ENCODE results near the gene COPA. TPM values are rescaled to one million over a fixed set of nuclear protein-coding genes. Genes with fewer than 3 reads are reported as not detected.

COPA gene
- total and polyA plus RNA-seq, 12 donors, result 48.2 to 122 (median 109) TPM

- ATAC-seq (no peak), DNase-seq (no peak)
- Histone ChIP-seq H3K36me3 (peaks cover 0 to 10% (median 0%) of the 10 kb centered on the region in 9 donors), H3K4me3 (no peak overlapping the region), H3K9me3 (no peaks in the 10 kb centered on the region), H3K27me3 (peaks cover 0 to 14% (median 3%) of the 10 kb centered on the region in 7 donors), H3K4me1 (no peaks in the 10 kb centered on the region), H3K27ac (no peak overlapping the region)
- intact Hi-C loops (cut with DNase I), result no loop called here
- no peak for TF ChIP-seq CTCF (IDR thresholded peaks at IDR 0.05)
- WGBS, 2 donors, result 100% methylated on average over 1 of the region's 1 CpG
Observed at GRCh38 chr1:160365325-160365724, 22.3 kb upstream of the COPA start.

- peaks cover 0 to 21% (median 0%) of the 10 kb centered on the region in 9 donors for H3K36me3 ChIP-seq
- no peak for DNase-seq
- H3K27me3 ChIP-seq, result peaks cover 0 to 7% (median under 1%) of the 10 kb centered on the region in 7 donors
- TF ChIP-seq CTCF (IDR thresholded peaks at IDR 0.05), result no peak
- WGBS, 2 donors, result 67 to 71% methylated on average over 12 of the region's 12 CpGs
- H3K9me3 ChIP-seq, result no peaks in the 10 kb centered on the region
- intact Hi-C loops (cut with DNase I), result no loop called here
- no peak for ATAC-seq
- no peaks in the 10 kb centered on the region for H3K4me1 ChIP-seq
- no peak overlapping the region for H3K4me3 ChIP-seq
- no peak overlapping the region for H3K27ac ChIP-seq
Observed at GRCh38 chr1:160363951-160364735, 21.1 kb upstream of the COPA start.

GRCh38 chr1:160363010-160363409 lies 20.0 kb upstream of the COPA start:
- peaks cover 0 to 4% (median 0%) of the 10 kb centered on the region in 7 donors for H3K27me3 ChIP-seq
- H3K36me3 ChIP-seq, result peaks cover 0 to 33% (median 9%) of the 10 kb centered on the region in 9 donors
- ATAC-seq, result no peak
- H3K9me3 ChIP-seq, result no peaks in the 10 kb centered on the region
- no peak for TF ChIP-seq CTCF (IDR thresholded peaks at IDR 0.05)
- intact Hi-C loops (cut with DNase I), result no loop called here
- no peak overlapping the region for H3K27ac ChIP-seq
- no peaks in the 10 kb centered on the region for H3K4me1 ChIP-seq
- no peak for DNase-seq
- WGBS, 2 donors, result 44 to 51% methylated on average over 5 of the region's 5 CpGs
- H3K4me3 ChIP-seq, result no peak overlapping the region

- DNase-seq (no peak), ATAC-seq (no peak)
- TF ChIP-seq CTCF (IDR thresholded peaks at IDR 0.05), result no peak
- intact Hi-C loops (cut with DNase I), result no loop called here
- 63 to 74% methylated on average over 9 of the region's 9 CpGs for WGBS, 2 donors
- Histone ChIP-seq H3K4me1 (no peaks in the 10 kb centered on the region), H3K27ac (no peak overlapping the region), H3K9me3 (no peaks in the 10 kb centered on the region), H3K36me3 (peaks cover 0 to 39% (median 16%) of the 10 kb centered on the region in 9 donors), H3K27me3 (no peaks in the 10 kb centered on the region), H3K4me3 (no peak overlapping the region)
Observed at GRCh38 chr1:160362168-160362957, 19.3 kb upstream of the COPA start.

Measured in heart right ventricle (tissue), 16 donors.